Measurements from ENCODE around the gene CDHR3.

Gene CDHR3

GRCh38 chr7:106060394-106060920 is 97.4 kb downstream of the CDHR3 start:
- Histone ChIP-seq H3K36me3 (ENCODE audit: control insufficient read depth, insufficient read depth, low read length) (no peaks in the 10 kb centered on the region), H3K4me1 (ENCODE audit: control insufficient read depth, insufficient read depth, low read length) (peaks cover 17% of the 10 kb centered on the region), H3K27me3 (ENCODE audit: control insufficient read depth, insufficient read depth, low read length) (no peaks in the 10 kb centered on the region), H3K27ac (ENCODE audit: low read depth, low read length) (no peak overlapping the region), H3K9ac (ENCODE audit: low read length) (no peak overlapping the region), H3K4me3 (ENCODE audit: low read depth, low read length) (no peak overlapping the region), H3K9me3 (ENCODE audit: control insufficient read depth, insufficient read depth, low read depth, low read length) (peaks cover 14% of the 10 kb centered on the region)

DNA sequence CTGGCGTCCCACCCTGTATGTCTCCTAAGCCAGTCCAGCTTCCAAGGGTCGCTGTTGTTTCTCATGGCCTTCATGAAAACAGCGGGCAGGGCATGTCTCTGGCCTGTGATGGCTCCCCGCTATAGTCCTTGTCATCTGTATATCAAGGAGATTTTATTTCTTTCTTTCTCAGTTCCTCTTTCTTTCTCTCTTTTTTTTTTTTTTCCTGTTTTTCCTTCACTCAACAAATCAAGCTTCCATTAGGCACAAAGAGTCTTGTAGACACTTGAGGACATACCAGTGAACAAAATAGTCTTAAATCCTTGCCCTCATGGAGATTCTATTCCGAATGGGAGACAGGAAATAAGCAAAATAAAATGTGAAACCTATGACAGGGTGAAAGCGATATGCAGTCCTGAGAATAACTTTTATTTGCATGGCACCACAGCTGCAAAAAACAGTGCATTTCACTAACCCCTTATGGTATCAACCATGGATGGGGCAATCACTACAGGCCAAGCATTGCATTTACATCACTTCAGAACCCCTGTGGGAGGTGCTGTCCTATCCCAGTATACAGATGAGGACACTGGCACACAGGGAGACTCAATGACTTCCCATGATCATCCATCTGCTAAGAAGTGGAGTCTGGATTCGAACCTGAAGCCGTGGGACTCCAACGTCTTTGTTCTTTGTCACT is 98.4 kb downstream of the CDHR3 start:
- H3K4me3 ChIP-seq (ENCODE audit: low read depth, low read length) = no peak overlapping the region
- H3K9ac ChIP-seq (ENCODE audit: low read length) = no peak overlapping the region
- H3K4me1 ChIP-seq (ENCODE audit: control insufficient read depth, insufficient read depth, low read length) = peaks cover 25% of the 10 kb centered on the region
- no peaks in the 10 kb centered on the region for H3K27me3 ChIP-seq (ENCODE audit: control insufficient read depth, insufficient read depth, low read length)
- H3K9me3 ChIP-seq (ENCODE audit: control insufficient read depth, insufficient read depth, low read depth, low read length) = peaks cover 14% of the 10 kb centered on the region
- no peak overlapping the region for H3K27ac ChIP-seq (ENCODE audit: low read depth, low read length)
- no peaks in the 10 kb centered on the region for H3K36me3 ChIP-seq (ENCODE audit: control insufficient read depth, insufficient read depth, low read length)

DNA sequence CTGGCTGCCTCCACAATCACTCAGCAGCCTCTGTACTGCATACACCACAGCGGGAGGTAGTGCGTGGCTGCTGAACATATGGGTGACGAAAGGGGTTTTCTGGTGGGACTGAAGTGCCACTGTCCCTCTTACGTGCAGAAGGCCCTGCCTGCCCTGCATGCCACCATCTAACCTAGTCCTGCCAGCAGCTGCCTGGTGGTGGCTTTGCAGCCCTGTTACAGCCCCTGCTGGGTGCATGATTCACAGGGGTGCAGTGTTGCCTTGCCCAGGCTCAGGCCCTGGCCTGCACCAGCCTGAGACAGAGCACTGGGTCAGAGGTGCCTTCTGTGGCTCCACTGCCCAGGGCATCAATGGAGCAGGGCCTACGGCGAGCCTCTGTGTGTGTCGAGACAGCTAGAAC is 98.9 kb downstream of the CDHR3 start:
- Histone ChIP-seq H3K9ac (ENCODE audit: low read length) (no peak overlapping the region), H3K4me1 (ENCODE audit: control insufficient read depth, insufficient read depth, low read length) (peaks cover 25% of the 10 kb centered on the region), H3K4me3 (ENCODE audit: low read depth, low read length) (no peak overlapping the region), H3K27me3 (ENCODE audit: control insufficient read depth, insufficient read depth, low read length) (no peaks in the 10 kb centered on the region), H3K9me3 (ENCODE audit: control insufficient read depth, insufficient read depth, low read depth, low read length) (peaks cover 14% of the 10 kb centered on the region), H3K36me3 (ENCODE audit: control insufficient read depth, insufficient read depth, low read length) (no peaks in the 10 kb centered on the region), H3K27ac (ENCODE audit: low read depth, low read length) (no peak overlapping the region)

- Histone ChIP-seq H3K27me3 (ENCODE audit: control insufficient read depth, insufficient read depth, low read length) (no peaks in the 10 kb centered on the region), H3K4me3 (ENCODE audit: low read depth, low read length) (no peak overlapping the region), H3K9ac (ENCODE audit: low read length) (no peak overlapping the region)
These were observed 99.5 kb downstream of the CDHR3 start for GRCh38 chr7:106062521-106062931.

DNA sequence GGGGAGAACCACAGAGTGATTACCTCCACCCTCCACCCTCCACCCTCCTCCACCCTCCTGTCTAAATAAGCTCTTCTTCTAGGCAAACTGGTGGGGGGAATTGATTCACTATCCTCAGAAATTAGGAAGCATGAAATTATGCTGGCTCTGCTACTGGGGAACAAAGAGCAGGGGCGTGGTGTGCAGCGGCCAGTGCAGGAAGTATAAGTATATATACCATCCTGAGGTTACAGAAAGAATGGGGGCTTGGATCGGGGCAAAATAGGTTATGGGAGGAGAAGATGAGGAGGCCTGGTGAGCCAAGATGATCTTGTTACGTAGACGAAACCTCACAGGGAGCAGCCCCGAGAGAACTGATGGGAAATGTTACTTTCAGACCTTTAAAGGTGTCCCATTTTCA is 100.0 kb downstream of the CDHR3 start:
- Histone ChIP-seq H3K36me3 (ENCODE audit: control insufficient read depth, insufficient read depth, low read length) (no peaks in the 10 kb centered on the region), H3K4me3 (ENCODE audit: low read depth, low read length) (no peak overlapping the region), H3K27me3 (ENCODE audit: control insufficient read depth, insufficient read depth, low read length) (no peaks in the 10 kb centered on the region), H3K4me1 (ENCODE audit: control insufficient read depth, insufficient read depth, low read length) (peaks cover 25% of the 10 kb centered on the region), H3K9me3 (ENCODE audit: control insufficient read depth, insufficient read depth, low read depth, low read length) (peaks cover 14% of the 10 kb centered on the region), H3K9ac (ENCODE audit: low read length) (no peak overlapping the region), H3K27ac (ENCODE audit: low read depth, low read length) (no peak overlapping the region)

More at GRCh38 chr7:106062521-106062931, 99.5 kb downstream of the CDHR3 start:
- Histone ChIP-seq H3K27ac (ENCODE audit: low read depth, low read length) (no peak overlapping the region), H3K36me3 (ENCODE audit: control insufficient read depth, insufficient read depth, low read length) (no peaks in the 10 kb centered on the region), H3K9me3 (ENCODE audit: control insufficient read depth, insufficient read depth, low read depth, low read length) (peaks cover 14% of the 10 kb centered on the region), H3K4me1 (ENCODE audit: control insufficient read depth, insufficient read depth, low read length) (peaks cover 25% of the 10 kb centered on the region)

DNA sequence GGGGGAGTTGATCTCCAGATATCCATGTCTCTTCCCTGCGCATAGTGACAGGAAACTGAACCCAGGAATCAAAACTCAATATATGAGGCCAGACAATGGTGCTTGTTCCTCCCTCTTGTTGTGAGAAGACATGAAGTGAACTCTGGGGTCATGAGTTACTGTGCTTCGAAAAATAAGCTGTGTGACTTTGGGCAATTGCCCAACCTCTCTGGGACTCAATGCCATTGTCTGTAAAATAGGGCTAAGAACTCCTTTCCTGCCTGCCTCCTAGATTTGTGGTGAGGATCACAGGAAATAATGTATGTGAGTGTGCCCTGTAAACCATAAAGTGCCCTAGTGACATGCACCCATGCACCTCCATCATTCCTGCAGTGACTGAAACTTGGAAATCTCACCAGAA is 100.6 kb downstream of the CDHR3 start:
- Histone ChIP-seq H3K4me1 (ENCODE audit: control insufficient read depth, insufficient read depth, low read length) (peaks cover 23% of the 10 kb centered on the region), H3K4me3 (ENCODE audit: low read depth, low read length) (no peak overlapping the region), H3K9me3 (ENCODE audit: control insufficient read depth, insufficient read depth, low read depth, low read length) (peaks cover 14% of the 10 kb centered on the region), H3K27me3 (ENCODE audit: control insufficient read depth, insufficient read depth, low read length) (no peaks in the 10 kb centered on the region), H3K9ac (ENCODE audit: low read length) (no peak overlapping the region), H3K27ac (ENCODE audit: low read depth, low read length) (no peak overlapping the region), H3K36me3 (ENCODE audit: control insufficient read depth, insufficient read depth, low read length) (no peaks in the 10 kb centered on the region)

DNA sequence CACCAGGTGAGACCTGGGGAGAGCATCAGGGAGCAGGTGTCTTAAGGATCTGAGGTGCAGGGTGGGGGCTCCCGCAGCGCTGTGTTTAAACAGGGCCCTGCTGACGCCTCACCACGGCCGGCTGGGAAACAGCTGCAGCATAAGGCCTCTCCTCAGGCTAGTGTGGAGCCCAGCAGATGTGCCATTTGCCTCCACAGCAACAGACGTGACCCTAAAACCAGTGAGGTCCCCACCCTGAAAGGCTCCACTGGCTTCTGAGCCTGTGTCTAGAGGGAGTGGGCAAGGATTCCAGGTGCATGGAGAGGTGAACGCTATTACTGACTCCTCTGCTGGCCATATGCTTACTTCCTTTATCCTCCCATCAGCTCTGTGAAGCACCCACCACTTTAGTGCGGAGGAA is 101.3 kb downstream of the CDHR3 start:
- H3K36me3 ChIP-seq (ENCODE audit: control insufficient read depth, insufficient read depth, low read length) = no peaks in the 10 kb centered on the region
- peaks cover 21% of the 10 kb centered on the region for H3K4me1 ChIP-seq (ENCODE audit: control insufficient read depth, insufficient read depth, low read length)
- H3K4me3 ChIP-seq (ENCODE audit: low read depth, low read length) = no peak overlapping the region
- H3K27me3 ChIP-seq (ENCODE audit: control insufficient read depth, insufficient read depth, low read length) = no peaks in the 10 kb centered on the region
- peaks cover 14% of the 10 kb centered on the region for H3K9me3 ChIP-seq (ENCODE audit: control insufficient read depth, insufficient read depth, low read depth, low read length)
- H3K9ac ChIP-seq (ENCODE audit: low read length) = no peak overlapping the region
- no peak overlapping the region for H3K27ac ChIP-seq (ENCODE audit: low read depth, low read length)

GRCh38 chr7:106064771-106065574 is 101.9 kb downstream of the CDHR3 start:
- peaks cover 21% of the 10 kb centered on the region for H3K4me1 ChIP-seq (ENCODE audit: control insufficient read depth, insufficient read depth, low read length)
- no peak overlapping the region for H3K9ac ChIP-seq (ENCODE audit: low read length)

GRCh38 chr7:106065575-106066500 is 102.8 kb downstream of the CDHR3 start:
- Histone ChIP-seq H3K4me3 (ENCODE audit: low read depth, low read length) (no peak overlapping the region), H3K27me3 (ENCODE audit: control insufficient read depth, insufficient read depth, low read length) (no peaks in the 10 kb centered on the region), H3K9ac (ENCODE audit: low read length) (no peak overlapping the region), H3K9me3 (ENCODE audit: control insufficient read depth, insufficient read depth, low read depth, low read length) (peaks cover 7% of the 10 kb centered on the region), H3K4me1 (ENCODE audit: control insufficient read depth, insufficient read depth, low read length) (peaks cover 21% of the 10 kb centered on the region), H3K27ac (ENCODE audit: low read depth, low read length) (no peak overlapping the region), H3K36me3 (ENCODE audit: control insufficient read depth, insufficient read depth, low read length) (no peaks in the 10 kb centered on the region)

More at GRCh38 chr7:106064771-106065574, 101.9 kb downstream of the CDHR3 start:
- Histone ChIP-seq H3K36me3 (ENCODE audit: control insufficient read depth, insufficient read depth, low read length) (no peaks in the 10 kb centered on the region), H3K27me3 (ENCODE audit: control insufficient read depth, insufficient read depth, low read length) (no peaks in the 10 kb centered on the region), H3K27ac (ENCODE audit: low read depth, low read length) (no peak overlapping the region), H3K4me3 (ENCODE audit: low read depth, low read length) (no peak overlapping the region), H3K9me3 (ENCODE audit: control insufficient read depth, insufficient read depth, low read depth, low read length) (peaks cover 14% of the 10 kb centered on the region)

- Histone ChIP-seq H3K9ac (ENCODE audit: low read length) (no peak overlapping the region), H3K4me1 (ENCODE audit: control insufficient read depth, insufficient read depth, low read length) (peaks cover 30% of the 10 kb centered on the region), H3K27ac (ENCODE audit: low read depth, low read length) (no peak overlapping the region), H3K4me3 (ENCODE audit: low read depth, low read length) (no peak overlapping the region), H3K27me3 (ENCODE audit: control insufficient read depth, insufficient read depth, low read length) (no peaks in the 10 kb centered on the region), H3K9me3 (ENCODE audit: control insufficient read depth, insufficient read depth, low read depth, low read length) (no peaks in the 10 kb centered on the region), H3K36me3 (ENCODE audit: control insufficient read depth, insufficient read depth, low read length) (no peaks in the 10 kb centered on the region)
These were observed 104.6 kb downstream of the CDHR3 start for GRCh38 chr7:106067678-106068077.

Measured in HUES6 (cell line).